SK-N-MC (cell line): Measurements from ENCODE around the gene ACVR1.

Experiments
- EZH2 ChIP-seq: fragments of 200-600 bp; sonication (generic); IDR thresholded peaks from one replicate; pipeline ENCODE4 v1.6.1; 2017; ENCODE audit warnings: antibody characterized with exemption
- FOXP2 ChIP-seq: optimal IDR thresholded peaks from 2 replicates; pipeline ENCODE3; 2011; ENCODE audit warnings: mild to moderate bottlenecking, moderate library complexity; ENCODE audit not compliant: insufficient read depth; ENCODE audit errors: extremely low read length, control extremely low read depth
- POLR2AphosphoS5 ChIP-seq: IDR thresholded peaks from 2 replicates; pipeline ENCODE4 v1.6.1; 2012; ENCODE audit warnings: mild to moderate bottlenecking, low read depth, low read length, borderline replicate concordance

- TF ChIP-seq FOXP2 (no peak), POLR2AphosphoS5 (no peak), EZH2 (no peak)
Observed at GRCh38 chr2:157783245-157783644, 92.9 kb downstream of the ACVR1 start.
